Immature natural killer cell (primary cell): ENCODE results near the gene RAB6A. TPM values are rescaled to one million over a fixed set of nuclear protein-coding genes. Genes with fewer than 3 reads are reported as not detected.

ENCODE experiments used
- DNase-seq, 3 donors: peaks; one replicate each; pipeline ENCODE4 v3.0.0; 2022; ENCODE audit warnings: mixed read lengths in 1 of 3
- H3K27ac Mint-ChIP-seq, 6 donors: one replicate each; pipeline ENCODE4 v1.8.0; 2020; ENCODE audit warnings: mixed read lengths in 6 of 6, mild to moderate bottlenecking in 5 of 6, inconsistent platforms in 4 of 6, moderate library complexity in 3 of 6
- H3K27me3 Mint-ChIP-seq, 3 donors: one replicate each; pipeline ENCODE4 v1.8.0; 2020 to 2021; ENCODE audit warnings: low read depth in 3 of 3, mild to moderate bottlenecking in 3 of 3, mixed read lengths in 3 of 3, moderate library complexity in 3 of 3, inconsistent platforms in 1 of 3
- H3K36me3 Mint-ChIP-seq, 3 donors: one replicate each; pipeline ENCODE4 v1.8.0; 2020; ENCODE audit warnings: mixed read lengths in 3 of 3, inconsistent platforms in 2 of 3, mild to moderate bottlenecking in 2 of 3
- H3K4me1 Mint-ChIP-seq, 2 donors: one replicate each; pipeline ENCODE4 v1.8.0; 2020; ENCODE audit warnings: inconsistent platforms in 2 of 2, mild to moderate bottlenecking in 2 of 2, mixed read lengths in 2 of 2, moderate library complexity in 1 of 2
- H3K4me3 Mint-ChIP-seq, 5 donors: one replicate each; pipeline ENCODE4 v1.8.0; 2020; ENCODE audit warnings: mild to moderate bottlenecking in 5 of 5, mixed read lengths in 5 of 5, inconsistent platforms in 3 of 5, moderate library complexity in 3 of 5
- H3K9me3 Mint-ChIP-seq, 6 donors: one replicate each; pipeline ENCODE4 v1.8.0; 2020; ENCODE audit warnings: mild to moderate bottlenecking in 6 of 6, mixed read lengths in 6 of 6, inconsistent platforms in 4 of 6, moderate library complexity in 3 of 6
- polyA plus RNA-seq, 3 donors: library from polyadenylated mRNA; unstranded; fragments of 300-500 nt; fragmentation: Illumina TruSeq; gene quantifications; one replicate each; pipeline ENCODE4 v1.2.3, GENCODE V29; 2021

Gene RAB6A
- polyA plus RNA-seq, 3 donors from 2014 or later: 127 to 162 (median 131) TPM

GRCh38 chr11:73670808-73671207 lies 90.1 kb downstream of the RAB6A start:
- H3K4me1 Mint-ChIP-seq: no peaks in the 10 kb centered on the region
- H3K4me3 Mint-ChIP-seq: no peak overlapping the region
- H3K27ac Mint-ChIP-seq: no peak overlapping the region
- no peaks in the 10 kb centered on the region for H3K9me3 Mint-ChIP-seq
- peaks cover 0 to 4% (median 4%) of the 10 kb centered on the region in 3 donors for H3K36me3 Mint-ChIP-seq
- no peak for DNase-seq
- H3K27me3 Mint-ChIP-seq: peaks cover 0 to 5% (median 0%) of the 10 kb centered on the region in 3 donors

- no peak overlapping the region for H3K27ac Mint-ChIP-seq
- H3K9me3 Mint-ChIP-seq: no peaks in the 10 kb centered on the region
- no peak overlapping the region for H3K4me3 Mint-ChIP-seq
- H3K36me3 Mint-ChIP-seq: peaks cover 0 to 4% (median 0%) of the 10 kb centered on the region in 3 donors
- H3K4me1 Mint-ChIP-seq: no peaks in the 10 kb centered on the region
- DNase-seq: no peak
- H3K27me3 Mint-ChIP-seq: no peaks in the 10 kb centered on the region
Observed at GRCh38 chr11:73667891-73668290, 93.0 kb downstream of the RAB6A start.

GRCh38 chr11:73664877-73665276 lies 96.0 kb downstream of the RAB6A start:
- H3K4me1 Mint-ChIP-seq: peaks cover 9 to 16% of the 10 kb centered on the region in 2 donors
- DNase-seq: no peak
- no peaks in the 10 kb centered on the region for H3K9me3 Mint-ChIP-seq
- H3K36me3 Mint-ChIP-seq: peaks cover 0 to 4% (median 0%) of the 10 kb centered on the region in 3 donors
- H3K4me3 Mint-ChIP-seq: no peak overlapping the region
- H3K27ac Mint-ChIP-seq: peak overlapping the region in 1 of 6 donors; percentile 14
- peaks cover 0 to 6% (median 5%) of the 10 kb centered on the region in 3 donors for H3K27me3 Mint-ChIP-seq

GRCh38 chr11:73663604-73664495 lies 97.0 kb downstream of the RAB6A start:
- Mint-ChIP-seq H3K27me3 (peaks cover 0 to 9% (median 6%) of the 10 kb centered on the region in 3 donors), H3K4me3 (no peak overlapping the region), H3K27ac (no peak overlapping the region), H3K4me1 (peaks cover 9 to 16% of the 10 kb centered on the region in 2 donors), H3K36me3 (peaks cover 0 to under 1% (median 0%) of the 10 kb centered on the region in 3 donors), H3K9me3 (no peaks in the 10 kb centered on the region)
- no peak for DNase-seq

GRCh38 chr11:73662445-73663157 lies 98.3 kb downstream of the RAB6A start:
- no peak for DNase-seq
- H3K27ac Mint-ChIP-seq: no peak overlapping the region
- no peak overlapping the region for H3K4me3 Mint-ChIP-seq
- peaks cover 9 to 16% of the 10 kb centered on the region in 2 donors for H3K4me1 Mint-ChIP-seq
- no peaks in the 10 kb centered on the region for H3K36me3 Mint-ChIP-seq
- peaks cover 0 to 9% (median 6%) of the 10 kb centered on the region in 3 donors for H3K27me3 Mint-ChIP-seq
- H3K9me3 Mint-ChIP-seq: no peaks in the 10 kb centered on the region

GRCh38 chr11:73661035-73661628 lies 99.7 kb downstream of the RAB6A start:
- Mint-ChIP-seq H3K4me1 (peaks cover 9 to 16% of the 10 kb centered on the region in 2 donors), H3K36me3 (no peaks in the 10 kb centered on the region), H3K27ac (no peak overlapping the region), H3K9me3 (no peaks in the 10 kb centered on the region), H3K4me3 (peak overlapping the region; percentile 21 to 68 (median 58)), H3K27me3 (peaks cover 0 to 9% (median 6%) of the 10 kb centered on the region in 3 donors)
- peak; percentile 75 to 77 (median 76) for DNase-seq

- no peak overlapping the region for H3K27ac Mint-ChIP-seq
- no peak for DNase-seq
- H3K36me3 Mint-ChIP-seq: no peaks in the 10 kb centered on the region
- no peaks in the 10 kb centered on the region for H3K9me3 Mint-ChIP-seq
- peaks cover 0 to 9% (median 6%) of the 10 kb centered on the region in 3 donors for H3K27me3 Mint-ChIP-seq
- peaks cover 9 to 16% of the 10 kb centered on the region in 2 donors for H3K4me1 Mint-ChIP-seq
- peak overlapping the region; percentile 21 to 68 (median 58) for H3K4me3 Mint-ChIP-seq
Observed at GRCh38 chr11:73660497-73661034, 100.3 kb downstream of the RAB6A start.

- Mint-ChIP-seq H3K27me3 (peaks cover 0 to 9% (median 6%) of the 10 kb centered on the region in 3 donors), H3K4me1 (peaks cover 9 to 16% of the 10 kb centered on the region in 2 donors), H3K4me3 (peak overlapping the region in 1 of 5 donors; percentile 48), H3K9me3 (no peaks in the 10 kb centered on the region), H3K27ac (no peak overlapping the region), H3K36me3 (no peaks in the 10 kb centered on the region)
- no peak for DNase-seq
Observed at GRCh38 chr11:73659961-73660360, 100.9 kb downstream of the RAB6A start.

GRCh38 chr11:73656985-73657384 lies 103.9 kb downstream of the RAB6A start:
- DNase-seq: no peak
- peaks cover 9 to 16% of the 10 kb centered on the region in 2 donors for H3K4me1 Mint-ChIP-seq
- no peaks in the 10 kb centered on the region for H3K9me3 Mint-ChIP-seq
- peaks cover 0 to 4% (median 4%) of the 10 kb centered on the region in 3 donors for H3K27me3 Mint-ChIP-seq
- no peaks in the 10 kb centered on the region for H3K36me3 Mint-ChIP-seq
- H3K4me3 Mint-ChIP-seq: no peak overlapping the region
- no peak overlapping the region for H3K27ac Mint-ChIP-seq

- Mint-ChIP-seq H3K36me3 (no peaks in the 10 kb centered on the region), H3K4me1 (peaks cover 1 to 7% of the 10 kb centered on the region in 2 donors), H3K27ac (no peak overlapping the region), H3K27me3 (peaks cover 0 to 4% (median 4%) of the 10 kb centered on the region in 3 donors), H3K9me3 (no peaks in the 10 kb centered on the region), H3K4me3 (no peak overlapping the region)
- DNase-seq: no peak
Observed at GRCh38 chr11:73655686-73656085, 105.2 kb downstream of the RAB6A start.

- H3K27me3 Mint-ChIP-seq: peaks cover 0 to 3% (median 0%) of the 10 kb centered on the region in 3 donors
- no peaks in the 10 kb centered on the region for H3K4me1 Mint-ChIP-seq
- DNase-seq: no peak
- H3K36me3 Mint-ChIP-seq: no peaks in the 10 kb centered on the region
- H3K27ac Mint-ChIP-seq: no peak overlapping the region
- H3K4me3 Mint-ChIP-seq: no peak overlapping the region
- H3K9me3 Mint-ChIP-seq: no peaks in the 10 kb centered on the region
Observed at GRCh38 chr11:73654482-73655021, 106.3 kb downstream of the RAB6A start.

- H3K9me3 Mint-ChIP-seq: no peaks in the 10 kb centered on the region
- no peak for DNase-seq
- no peak overlapping the region for H3K27ac Mint-ChIP-seq
- no peaks in the 10 kb centered on the region for H3K4me1 Mint-ChIP-seq
- H3K4me3 Mint-ChIP-seq: no peak overlapping the region
- no peaks in the 10 kb centered on the region for H3K27me3 Mint-ChIP-seq
- no peaks in the 10 kb centered on the region for H3K36me3 Mint-ChIP-seq
Observed at GRCh38 chr11:73653996-73654395, 106.9 kb downstream of the RAB6A start.

- H3K36me3 Mint-ChIP-seq: no peaks in the 10 kb centered on the region
- no peaks in the 10 kb centered on the region for H3K27me3 Mint-ChIP-seq
- H3K9me3 Mint-ChIP-seq: no peaks in the 10 kb centered on the region
- H3K4me1 Mint-ChIP-seq: peaks cover 3% of the 10 kb centered on the region in 2 donors
- no peak overlapping the region for H3K27ac Mint-ChIP-seq
- H3K4me3 Mint-ChIP-seq: no peak overlapping the region
- no peak for DNase-seq
Observed at GRCh38 chr11:73652856-73653559, 107.9 kb downstream of the RAB6A start.
